Fibroblast of skin of scalp (primary cell): ENCODE data around the gene KLF1.

Experiments
- DNase-seq: peaks from one replicate; pipeline ENCODE4 v3.0.0-alpha.2; 2013

The KLF1 gene

DNA sequence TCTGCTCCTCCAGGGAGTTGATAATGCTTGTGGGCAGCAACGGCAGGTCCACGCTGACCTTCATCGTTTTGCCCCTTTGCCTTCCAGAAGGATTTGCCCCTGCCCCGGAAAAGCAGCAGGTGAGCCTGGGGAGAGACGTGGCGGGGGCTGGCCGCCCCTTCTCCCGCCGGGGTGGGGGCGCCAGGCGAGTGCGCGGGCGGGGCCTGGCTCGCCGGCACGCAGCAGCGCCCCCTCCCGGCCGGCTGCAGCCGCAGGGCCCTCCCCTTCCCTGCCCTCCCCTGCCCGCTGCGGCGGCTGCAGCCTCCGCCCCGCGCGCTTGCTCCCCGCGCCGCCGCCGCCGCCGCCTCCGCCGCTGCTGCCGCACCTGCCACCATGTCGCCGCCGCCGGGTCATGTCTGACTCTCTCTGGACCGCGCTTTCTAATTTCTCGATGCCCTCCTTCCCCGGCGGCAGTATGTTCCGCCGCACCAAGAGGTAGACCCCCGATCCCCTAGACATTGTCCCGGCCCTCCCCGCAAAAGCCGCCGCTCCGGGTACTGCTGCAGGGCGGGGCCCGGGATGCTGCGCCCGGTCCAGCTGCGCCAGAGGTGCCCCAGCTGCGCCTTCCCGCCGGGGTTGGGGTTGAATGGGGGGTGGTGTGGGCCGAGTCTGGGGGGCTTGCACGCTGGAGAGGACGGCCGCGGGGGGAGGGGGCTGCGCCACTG lies 48.7 kb downstream of the KLF1 start, which contains the start of gene MAST1:
TSS of gene MAST1 (plus strand) at position 334 of the 704 bp plus-strand sequence. CDS start at position 392, 58 bp downstream.
- DNase-seq, result no peak

DNA sequence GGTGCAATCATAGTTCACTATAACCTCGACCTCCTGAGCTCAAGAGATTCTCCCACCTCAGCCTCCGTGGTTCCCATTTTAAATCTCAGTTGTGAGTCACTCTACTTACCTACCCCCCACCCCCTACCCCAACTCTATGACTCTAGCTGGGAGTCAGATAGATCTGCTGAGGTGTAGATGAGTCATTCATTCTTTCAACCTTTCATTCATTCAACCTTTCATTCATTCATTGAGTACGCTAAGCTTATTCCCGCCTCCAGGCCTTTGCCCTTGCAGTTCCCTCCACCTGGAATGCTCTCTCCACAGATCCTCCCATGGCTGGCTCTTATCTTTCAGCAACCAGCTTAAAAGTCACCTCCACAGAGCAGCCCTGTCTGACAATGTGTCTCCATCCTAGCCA lies 49.8 kb downstream of the KLF1 start:
- DNase-seq, result no peak

DNA sequence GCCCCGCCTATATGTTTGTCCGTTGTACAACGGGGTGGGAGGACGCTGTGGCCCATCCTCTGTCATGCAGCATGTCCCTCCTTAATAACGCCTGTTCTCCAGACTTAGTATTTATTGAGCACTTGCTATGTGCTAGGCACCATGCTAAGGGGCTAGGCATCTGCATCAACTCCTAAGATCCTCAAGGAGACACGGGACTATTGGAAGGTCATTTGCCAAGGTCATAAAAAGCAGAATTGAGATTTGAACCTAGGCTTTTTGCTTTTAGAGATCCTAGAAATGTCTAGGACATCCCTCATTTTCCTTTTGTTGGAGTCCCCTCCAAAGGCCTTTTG lies 50.5 kb downstream of the KLF1 start:
- no peak for DNase-seq

DNA sequence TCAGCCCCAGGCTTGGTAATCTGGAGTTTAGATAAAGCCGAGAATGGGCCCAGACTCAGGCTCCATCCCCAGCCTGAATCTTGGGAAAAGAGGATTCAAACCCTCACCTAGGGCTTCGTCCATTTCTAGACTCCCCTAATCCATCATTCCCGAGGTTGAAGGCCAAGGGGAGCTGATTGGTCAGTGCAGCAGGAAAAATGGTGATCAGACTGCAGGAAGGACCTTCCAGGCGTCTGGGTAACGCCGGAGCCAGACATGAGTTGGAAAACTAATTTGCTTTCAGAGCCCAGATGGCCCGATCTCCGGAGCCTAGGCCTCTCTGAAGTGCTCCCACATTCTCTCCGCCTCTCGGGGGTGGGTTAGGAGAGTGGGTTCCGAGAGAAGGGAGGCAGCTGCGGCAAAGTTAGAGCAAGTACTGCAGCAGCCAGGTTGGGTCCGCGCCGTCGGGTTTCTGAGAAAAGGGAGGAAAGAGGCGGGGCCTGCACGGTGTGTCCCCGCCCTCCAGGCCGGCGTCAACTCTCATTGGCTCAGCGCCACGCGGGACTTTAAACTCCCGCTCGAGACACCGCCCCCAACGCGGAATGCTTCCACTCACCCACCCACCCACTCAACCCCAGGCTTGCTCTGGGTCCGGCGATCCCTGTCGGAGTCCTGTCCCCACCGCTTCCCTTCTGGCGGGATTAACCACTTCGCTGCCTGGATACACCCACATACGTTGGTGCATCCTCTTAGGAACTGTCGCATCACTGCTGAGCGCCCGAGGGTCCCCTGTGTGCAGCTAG lies 51.8 kb downstream of the KLF1 start:
- no peak for DNase-seq

DNA sequence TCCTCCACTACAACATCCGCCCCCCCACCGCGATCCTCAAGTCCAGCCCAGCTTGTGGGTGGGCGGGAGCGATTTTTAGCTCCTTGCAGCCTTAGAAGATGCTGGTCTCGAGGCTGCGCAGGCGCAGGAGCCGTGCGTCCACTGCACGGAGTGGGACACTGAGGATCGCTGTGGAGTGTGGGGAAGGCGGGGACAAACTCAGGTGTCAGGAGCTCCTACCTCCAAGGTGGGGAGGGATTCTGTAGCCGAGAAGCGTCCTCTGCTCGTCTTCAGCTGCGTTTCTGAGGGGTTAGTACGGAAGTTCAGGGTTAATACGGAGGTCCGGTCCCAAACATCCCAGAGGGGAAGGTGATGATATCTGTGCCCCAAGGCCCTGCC lies 52.4 kb downstream of the KLF1 start, which contains the start of gene RTBDN:
TSS of gene RTBDN (minus strand) at position 14 of the 378 bp plus-strand sequence. CDS start 4,600 bp downstream, outside the sequence.
- DNase-seq, result no peak
